H1 (cell line): Measurements from ENCODE around the gene CALD1. TPM values are rescaled to one million over a fixed set of nuclear protein-coding genes. Genes with fewer than 3 reads are reported as not detected.
A peak's percentile ranks its signal among the peaks of the same experiment; 100 is the strongest.

Source experiments
- CTCF ChIA-PET: fragments of 300-600 bp; sonication (Branson Sonifier 250); formaldehyde crosslinking; loops from one replicate; lab custom pipeline; 2021; ENCODE audit not compliant: partially characterized antibody; lab: Charles Lee
- POLR2A ChIA-PET: fragments of 300-600 bp; sonication (Branson Sonifier 250); formaldehyde crosslinking; loops from one replicate; lab custom pipeline; 2021; ENCODE audit warnings: inconsistent platforms; ENCODE audit not compliant: partially characterized antibody; lab: Charles Lee
- DNase-seq, 2 experiments: peaks; one replicate each; pipeline versions ENCODE4 v3.0.0 to v3.0.0-alpha.2; 2010 to 2022; ENCODE audit warnings: low spot score in 2 of 2, low read depth in 1 of 2, mixed read lengths in 1 of 2
- FAIRE-seq: peaks from 2 replicates; lab custom pipeline; 2011; peaks lifted over from hg19 to GRCh38; lab: Jason Lieb, UNC
- H2AFZ ChIP-seq: 2 replicates; pipeline ENCODE4 v1.8.1; 2012; ENCODE audit warnings: low read length, inconsistent platforms
- H2AK5ac ChIP-seq: 2 replicates; pipeline ENCODE4 v1.6.1; 2013; ENCODE audit warnings: low read depth, low read length
- H2BK120ac ChIP-seq: replicated peaks from 2 replicates; pipeline ENCODE3; 2013; ENCODE audit warnings: low read depth, low read length, inconsistent platforms
- H2BK12ac ChIP-seq: 2 replicates; pipeline ENCODE4 v1.6.1; 2013; ENCODE audit warnings: low read depth, low read length
- H2BK15ac ChIP-seq: 2 replicates; pipeline ENCODE4 v1.6.1; 2013; ENCODE audit warnings: low read length
- H2BK20ac ChIP-seq: 2 replicates; pipeline ENCODE4 v1.6.1; 2013; ENCODE audit warnings: low read length
- H2BK5ac ChIP-seq: 2 replicates; pipeline ENCODE4 v1.6.1; 2013; ENCODE audit warnings: low read depth, low read length
- H3K14ac ChIP-seq: 2 replicates; pipeline ENCODE4 v1.6.1; 2013; ENCODE audit warnings: inconsistent platforms; ENCODE audit not compliant: insufficient read length
- H3K18ac ChIP-seq: 2 replicates; pipeline ENCODE4 v1.6.1; 2013; ENCODE audit warnings: low read length; ENCODE audit errors: extremely low read depth
- H3K23ac ChIP-seq: 2 replicates; pipeline ENCODE4 v1.6.1; 2013; ENCODE audit warnings: inconsistent platforms; ENCODE audit not compliant: insufficient read length
- H3K23me2 ChIP-seq: 2 replicates; pipeline ENCODE4 v1.6.1; 2013; ENCODE audit warnings: low read depth, low read length
- H3K27ac ChIP-seq: 2 replicates; pipeline ENCODE4 v1.6.1; 2011; ENCODE audit warnings: low read depth, low read length, inconsistent platforms
- H3K27me3 ChIP-seq, 4 experiments: replicated peaks in 1 of 4; 1 replicate in 1 of 4; 2 replicates in 3 of 4; pipeline versions ENCODE4 v1.6.1 to v1.8.1; 2011 to 2013; ENCODE audit warnings: low read length in 3 of 4, mild to moderate bottlenecking in 3 of 4, inconsistent platforms in 2 of 4, mixed read lengths in 2 of 4, moderate library complexity in 1 of 4; ENCODE audit not compliant: control insufficient read depth in 3 of 4, insufficient read depth in 3 of 4; ENCODE audit errors: extremely low read depth in 1 of 4
- H3K36me3 ChIP-seq, 4 experiments: 2 replicates each; pipeline versions ENCODE4 v1.6.1 to v1.8.1; 2011 to 2013; ENCODE audit warnings: mild to moderate bottlenecking in 4 of 4, low read length in 3 of 4, moderate library complexity in 2 of 4, control low read depth in 1 of 4, inconsistent platforms in 1 of 4; ENCODE audit not compliant: insufficient read depth in 4 of 4, control insufficient read depth in 2 of 4
- H3K4ac ChIP-seq: replicated peaks from 2 replicates; pipeline ENCODE3; 2013; ENCODE audit warnings: low read length, low read depth, mixed read lengths, inconsistent platforms; ENCODE audit not compliant: insufficient read length
- H3K4me1 ChIP-seq, 4 experiments: replicated peaks in 1 of 4; 1 replicate in 1 of 4; 2 replicates in 3 of 4; pipeline versions ENCODE4 v1.6.1 to v1.8.1; 2011 to 2013; ENCODE audit warnings: low read length in 3 of 4, inconsistent platforms in 2 of 4, mixed read lengths in 1 of 4; ENCODE audit not compliant: insufficient read depth in 4 of 4, control insufficient read depth in 3 of 4
- H3K4me2 ChIP-seq, 2 experiments: 2 replicates each; pipeline versions ENCODE4 v1.6.1 to v1.8.1; 2011 to 2013; ENCODE audit warnings: low read depth in 2 of 2, low read length in 2 of 2, control low read depth in 1 of 2, inconsistent platforms in 1 of 2, mild to moderate bottlenecking in 1 of 2; ENCODE audit not compliant: insufficient read depth in 1 of 2
- H3K4me3 ChIP-seq, 4 experiments: fragments of 200-600, 300-600 bp in 1 of 4; sonication (generic), shearing (Covaris generic), sonication (Bioruptor Twin) in 1 of 4; 2 replicates each; pipeline versions ENCODE4 v1.5.1 to v1.8.1; 2011 to 2016; ENCODE audit warnings: low read length in 4 of 4, low read depth in 3 of 4, control low read depth in 2 of 4, inconsistent platforms in 2 of 4, mild to moderate bottlenecking in 2 of 4, mixed read lengths in 1 of 4, moderate library complexity in 1 of 4; ENCODE audit not compliant: insufficient read depth in 2 of 4; ENCODE audit errors: extremely low read depth in 1 of 4
- H3K56ac ChIP-seq: replicated peaks from 2 replicates; pipeline ENCODE3; 2013; ENCODE audit warnings: low read depth, mild to moderate bottlenecking, mixed read lengths, low read length, inconsistent platforms; ENCODE audit not compliant: insufficient read length
- H3K79me1 ChIP-seq: 2 replicates; pipeline ENCODE4 v1.6.1; 2013; ENCODE audit warnings: low read depth, low read length, control low read depth
- H3K79me2 ChIP-seq, 2 experiments: 2 replicates each; pipeline versions ENCODE4 v1.6.1 to v1.8.1; 2012 to 2013; ENCODE audit warnings: low read length in 2 of 2, mild to moderate bottlenecking in 2 of 2, inconsistent platforms in 1 of 2; ENCODE audit not compliant: insufficient read depth in 2 of 2, control insufficient read depth in 1 of 2
- H3K9ac ChIP-seq, 4 experiments: replicated peaks in 1 of 4; 1 replicate in 1 of 4; 2 replicates in 3 of 4; pipeline versions ENCODE4 v1.6.1 to v1.8.1; 2011 to 2013; ENCODE audit warnings: low read depth in 3 of 4, low read length in 3 of 4, control low read depth in 2 of 4, mild to moderate bottlenecking in 2 of 4, moderate library complexity in 2 of 4, inconsistent platforms in 1 of 4; ENCODE audit errors: extremely low read depth in 1 of 4
- H3K9me3 ChIP-seq, 2 experiments: 2 replicates each; pipeline versions ENCODE4 v1.6.1 to v1.8.1; 2012 to 2013; ENCODE audit warnings: mild to moderate bottlenecking in 2 of 2, moderate library complexity in 2 of 2, control low read depth in 1 of 2, inconsistent platforms in 1 of 2, low read depth in 1 of 2, low read length in 1 of 2, mixed read lengths in 1 of 2; ENCODE audit not compliant: insufficient read depth in 2 of 2
- H4K20me1 ChIP-seq, 2 experiments: replicated peaks in 1 of 2; 2 replicates each; pipeline versions ENCODE3 to v1.8.1; 2011 to 2013; ENCODE audit warnings: inconsistent platforms in 2 of 2, low read length in 2 of 2, mild to moderate bottlenecking in 1 of 2; ENCODE audit not compliant: insufficient read depth in 2 of 2, control insufficient read depth in 1 of 2
- H4K5ac ChIP-seq: 2 replicates; pipeline ENCODE4 v1.6.1; 2013; ENCODE audit warnings: low read length, low read depth, mixed read lengths, inconsistent platforms; ENCODE audit not compliant: insufficient read length
- H4K8ac ChIP-seq: 2 replicates; pipeline ENCODE4 v1.8.0; 2013; ENCODE audit warnings: mild to moderate bottlenecking, moderate library complexity, low read length, inconsistent platforms; ENCODE audit not compliant: insufficient read depth; ENCODE audit errors: extremely low read depth
- H4K91ac ChIP-seq: replicated peaks from 2 replicates; pipeline ENCODE3; 2013; ENCODE audit warnings: low read length, mixed read lengths, inconsistent platforms; ENCODE audit not compliant: insufficient read length
- BRCA1 ChIP-seq: IDR thresholded peaks from 2 replicates; pipeline ENCODE4 v1.6.1; 2012; ENCODE audit warnings: low read depth, low read length, improper control_type of control experiment
- CHD2 ChIP-seq: IDR thresholded peaks from 2 replicates; pipeline ENCODE4 v1.6.1; 2012; ENCODE audit warnings: low read length, improper control_type of control experiment
- EP300 ChIP-seq, 2 experiments: IDR thresholded peaks; 1 replicate in 1 of 2; 2 replicates in 1 of 2; pipeline ENCODE4 v1.6.1; 2011 to 2012; ENCODE audit warnings: low read depth in 2 of 2, low read length in 2 of 2, mild to moderate bottlenecking in 2 of 2, borderline replicate concordance in 1 of 2, inconsistent platforms in 1 of 2, moderate library complexity in 1 of 2
- KDM1A ChIP-seq: fragments of 200-600, 300-600 bp; sonication (generic); IDR thresholded peaks from 2 replicates; pipeline ENCODE4 v1.7.1; 2016; ENCODE audit warnings: mild to moderate bottlenecking, low read length, borderline replicate concordance
- KDM4A ChIP-seq: IDR thresholded peaks from one replicate; pipeline ENCODE4 v1.7.1; 2012; ENCODE audit warnings: low read depth, mild to moderate bottlenecking, moderate library complexity, low read length, inconsistent platforms; ENCODE audit not compliant: severe bottlenecking
- MAX ChIP-seq: IDR thresholded peaks from 2 replicates; pipeline ENCODE4 v1.6.1; 2012; ENCODE audit warnings: inconsistent platforms
- NRF1 ChIP-seq: IDR thresholded peaks from 2 replicates; pipeline ENCODE4 v1.6.1; 2011; ENCODE audit warnings: mild to moderate bottlenecking, low read depth, low read length, improper control_type of control experiment
- POLR2A ChIP-seq, 2 experiments: IDR thresholded peaks; 1 replicate in 1 of 2; 2 replicates in 1 of 2; pipeline ENCODE4 v1.6.1; 2011; ENCODE audit warnings: low read depth in 2 of 2, low read length in 2 of 2, mild to moderate bottlenecking in 2 of 2; ENCODE audit errors: control extremely low read depth in 1 of 2
- SAP30 ChIP-seq: fragments of 300-600 bp; sonication (generic); IDR thresholded peaks from 2 replicates; pipeline ENCODE4 v1.7.1; 2012; ENCODE audit warnings: low read length, moderate library complexity, mild to moderate bottlenecking, inconsistent platforms; ENCODE audit not compliant: insufficient read depth, insufficient replicate concordance
- SP4 ChIP-seq: IDR thresholded peaks from 2 replicates; pipeline ENCODE4 v1.6.1; 2012; ENCODE audit warnings: low read length, inconsistent platforms
- TBP ChIP-seq: IDR thresholded peaks from 2 replicates; pipeline ENCODE4 v1.6.1; 2011; ENCODE audit warnings: low read depth, low read length, improper control_type of control experiment
- WGBS, 2 experiments: shearing (Covaris generic) in 1 of 2; methylation state at CpG; one replicate each; pipeline versions ENCODE4 v1.1.6 to v1.1.7; 2013 to 2015; ENCODE audit warnings: low lambda C conversion rate in 2 of 2, mixed read lengths in 2 of 2, inconsistent platforms in 1 of 2, low coverage in 1 of 2, missing lambda C conversion rate in 1 of 2; ENCODE audit not compliant: insufficient replicate concordance in 2 of 2, insufficient coverage in 1 of 2, insufficient read length in 1 of 2; ENCODE audit errors: extremely low coverage in 1 of 2, missing lambda C conversion rate in 1 of 2; 5-methylcytosine and 5-hydroxymethylcytosine counted together
- polyA plus RNA-seq, 7 experiments: library from polyadenylated mRNA; depleted of rRNA in 3 of 7; stranded (reverse) in 5 of 7; unstranded in 2 of 7; fragments of >200 nt in 5 of 7; fragments of 200-250 nt in 2 of 7; gene quantifications; 1 replicate in 5 of 7; 2 replicates in 1 of 7; 4 replicates in 1 of 7; pipeline versions ENCODE4 v1.2.1 to v1.2.3, GENCODE V29; 2011 to 2013; ENCODE audit warnings: missing spikeins in 2 of 7, mixed read lengths in 2 of 7
- total RNA-seq: library from RNA; stranded (reverse); fragmentation: NEBNext Ultra II Directional; extraction: Animal tissue kit (Norgen Biotek cat#: 25700); gene quantifications from 2 replicates; pipeline ENCODE4 v1.2.1, GENCODE V29; 2021

CALD1 gene
- total and polyA plus RNA-seq, 2 of the 8 experiments (the other 6 are each of a cell fraction or from before 2014, with no cell fraction given): 34.3 to 177 TPM

DNA sequence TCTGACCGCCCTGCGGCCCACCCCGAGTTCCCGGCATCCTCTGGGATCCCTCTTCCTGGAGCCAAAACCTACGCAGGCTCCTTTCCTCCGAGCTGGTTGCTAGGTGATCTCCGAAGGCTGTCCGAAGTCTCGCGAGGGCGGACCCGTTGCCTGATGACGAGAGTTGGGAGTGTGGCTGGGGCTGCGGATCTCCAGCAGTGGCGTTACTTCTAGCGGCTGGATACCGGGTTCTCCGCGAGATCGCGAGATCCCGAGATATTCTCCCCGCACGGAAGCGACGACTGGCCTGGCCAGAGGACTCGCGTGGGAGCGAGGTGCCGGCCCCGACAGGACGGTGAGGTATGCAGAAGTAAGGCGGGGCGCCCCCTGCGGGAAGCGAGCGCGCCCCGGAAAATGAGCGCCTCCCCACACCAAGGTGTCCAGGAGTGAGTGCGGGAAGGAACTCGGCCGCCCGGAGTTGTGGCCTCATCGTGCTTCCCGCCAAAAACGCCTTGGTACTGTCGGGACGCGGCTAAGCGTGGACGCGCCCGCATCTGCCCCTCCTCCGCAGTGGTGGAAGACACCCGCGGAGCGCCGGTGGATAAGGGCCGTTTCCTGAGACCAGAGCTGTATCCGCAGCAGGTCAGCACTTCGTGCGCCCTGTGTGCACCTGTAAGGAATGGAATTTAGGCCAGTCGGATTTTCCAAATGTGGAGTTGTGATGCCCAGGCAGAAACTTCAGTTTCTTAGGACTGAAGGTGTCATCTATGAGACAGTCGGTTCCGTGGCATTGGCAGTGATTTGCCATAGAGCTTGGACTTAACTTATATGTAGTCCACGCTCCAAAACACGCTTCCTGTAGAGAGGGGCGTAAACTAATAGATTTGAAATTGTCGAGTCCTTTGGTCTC is 207.2 kb downstream of the CALD1 start, which contains the start of gene AGBL3:
Gene AGBL3, plus strand, starts transcription at position 146 of the 889 bp plus-strand sequence. CDS start 1,426 bp downstream, outside the sequence.
- H4K91ac ChIP-seq: peak within 1 kb of the TSS; percentile 85
- peaks cover 0 to 16% of the 10 kb centered on the region in 2 experiments; a peak in 2 of 4 replicates for H3K79me2 ChIP-seq
- peak within 1 kb of the TSS; percentile 87 for H3K27ac ChIP-seq
- H3K23me2 ChIP-seq: peaks cover 5% of the 10 kb centered on the region
- peak within 1 kb of the TSS; percentile 66 to 90 (median 82) for H3K4me3 ChIP-seq
- peak within 1 kb of the TSS; percentile 55 for H3K18ac ChIP-seq
- H2BK20ac ChIP-seq: no peak within 1 kb of the TSS
- peaks cover 0 to 9% (median 0%) of the 10 kb centered on the region in 4 experiments; a peak in 2 of 8 replicates for H3K36me3 ChIP-seq
- no peaks in the 10 kb centered on the region for H4K20me1 ChIP-seq
- POLR2A ChIA-PET: interaction anchor here (0.7 to 2.7 kb wide), 13 partner anchors 9 to 262 kb away, joined by 3 to 13 read pairs (median 5); partner anchors contain the start of gene CYREN
- H3K23ac ChIP-seq: no peak within 1 kb of the TSS
- H4K5ac ChIP-seq: peak within 1 kb of the TSS; percentile 97
- H2BK15ac ChIP-seq: no peak within 1 kb of the TSS
- no peaks in the 10 kb centered on the region for H3K79me1 ChIP-seq
- no peak within 1 kb of the TSS for H2AK5ac ChIP-seq
- H3K4me2 ChIP-seq: peak within 1 kb of the TSS; percentile 81 to 91
- FAIRE-seq (no peak), DNase-seq (peak; percentile 86 to 94)
- H3K4me1 ChIP-seq: no peaks in the 10 kb centered on the region
- no peak within 1 kb of the TSS for H2BK12ac ChIP-seq
- H3K56ac ChIP-seq: peak within 1 kb of the TSS; percentile 90
- 3% methylated on average over 51 of the region's 70 CpGs; no CpG with 5 or more reads in 1 of the 2 experiments for WGBS, 2 experiments
- no peaks in the 10 kb centered on the region for H3K9me3 ChIP-seq
- peak within 1 kb of the TSS; percentile 82 for H3K4ac ChIP-seq
- H2AFZ ChIP-seq: peak within 1 kb of the TSS; percentile 96
- no peaks in the 10 kb centered on the region for H3K27me3 ChIP-seq
- peak within 1 kb of the TSS; percentile 55; the same call in 1 of the 2 replicates for H2BK5ac ChIP-seq
- H3K14ac ChIP-seq: peak within 1 kb of the TSS; percentile 51
- H4K8ac ChIP-seq: peak within 1 kb of the TSS; percentile 99
- CTCF ChIA-PET: interaction anchor here (0.7 to 2.4 kb wide), 24 partner anchors 9 to 387 kb away, joined by 3 to 10 read pairs (median 3); partner anchors contain the start of gene TMEM140
- H3K9ac ChIP-seq: peak within 1 kb of the TSS in 3 of 4 experiments; percentile 84 to 89 (median 86); a peak in 6 of 7 replicates
- H2BK120ac ChIP-seq: peak within 1 kb of the TSS; percentile 69
- TF ChIP-seq CHD2 (peak; percentile 97), MAX (peak; percentile 94), POLR2A (IDR thresholded peaks at IDR 0.05; ENCODE audit: control extremely low read depth in 1 of 2, low read depth in 2 of 2, low read length in 2 of 2) (peak; percentile 21 to 81; a peak in 2 of 3 replicates), SP4 (no peak), EP300 (IDR thresholded peaks at IDR 0.05; ENCODE audit: borderline replicate concordance in 1 of 2, low read depth in 2 of 2, low read length in 2 of 2) (no peak; a peak in 1 of 3 replicates), BRCA1 (peak; percentile 89), KDM1A (0 out of 2 replicates have a peak, but pooled peaks have one; percentile 11), SAP30 (no peak), NRF1 (no peak), TBP (peak; percentile 54; the same call in 1 of the 2 replicates), KDM4A (peak; percentile 98)
